ENCODE measurements around the gene WDR35.
A peak's percentile ranks its signal among the peaks of the same experiment; 100 is the strongest.

Gene WDR35

GRCh38 chr2:19874726-19875125 is 115.2 kb downstream of the WDR35 start:
- no peak for TF ChIP-seq CTCF (IDR thresholded peaks at IDR 0.05; ENCODE audit: extremely low read depth, missing control alignments)
- no peak for DNase-seq (ENCODE audit: low spot score)

- TF ChIP-seq CTCF (IDR thresholded peaks at IDR 0.05; ENCODE audit: extremely low read depth, missing control alignments) = no peak
- DNase-seq (ENCODE audit: low spot score) = no peak
Observed at GRCh38 chr2:19873014-19873413, 116.9 kb downstream of the WDR35 start.

GRCh38 chr2:19872302-19872701 is 117.6 kb downstream of the WDR35 start:
- no peak for TF ChIP-seq CTCF (IDR thresholded peaks at IDR 0.05; ENCODE audit: extremely low read depth, missing control alignments)
- no peak for DNase-seq (ENCODE audit: low spot score)

- no peak for TF ChIP-seq CTCF (IDR thresholded peaks at IDR 0.05; ENCODE audit: extremely low read depth, missing control alignments)
- DNase-seq (ENCODE audit: low spot score) = no peak
Observed at GRCh38 chr2:19871836-19872235, 118.1 kb downstream of the WDR35 start.

DNA sequence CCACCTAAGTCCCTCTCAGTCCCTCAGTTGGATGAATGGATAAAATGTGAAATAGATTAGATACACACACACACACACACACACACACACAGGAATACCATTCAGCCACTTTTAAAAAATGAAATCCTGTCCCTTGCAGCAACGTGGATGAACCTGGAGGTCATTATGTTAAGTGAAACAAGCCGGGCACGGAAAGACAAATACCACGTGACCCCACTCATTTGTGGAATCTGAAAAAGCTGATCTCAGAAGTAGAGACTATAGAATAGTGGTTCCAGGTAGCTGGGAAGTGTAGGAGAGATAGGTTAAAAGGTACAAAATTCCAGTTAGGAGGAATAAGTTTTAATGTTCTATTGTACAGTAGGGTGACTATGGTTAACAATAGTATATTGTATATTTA is 119.1 kb downstream of the WDR35 start:
- no peak for TF ChIP-seq CTCF (IDR thresholded peaks at IDR 0.05; ENCODE audit: extremely low read depth, missing control alignments)

DNA sequence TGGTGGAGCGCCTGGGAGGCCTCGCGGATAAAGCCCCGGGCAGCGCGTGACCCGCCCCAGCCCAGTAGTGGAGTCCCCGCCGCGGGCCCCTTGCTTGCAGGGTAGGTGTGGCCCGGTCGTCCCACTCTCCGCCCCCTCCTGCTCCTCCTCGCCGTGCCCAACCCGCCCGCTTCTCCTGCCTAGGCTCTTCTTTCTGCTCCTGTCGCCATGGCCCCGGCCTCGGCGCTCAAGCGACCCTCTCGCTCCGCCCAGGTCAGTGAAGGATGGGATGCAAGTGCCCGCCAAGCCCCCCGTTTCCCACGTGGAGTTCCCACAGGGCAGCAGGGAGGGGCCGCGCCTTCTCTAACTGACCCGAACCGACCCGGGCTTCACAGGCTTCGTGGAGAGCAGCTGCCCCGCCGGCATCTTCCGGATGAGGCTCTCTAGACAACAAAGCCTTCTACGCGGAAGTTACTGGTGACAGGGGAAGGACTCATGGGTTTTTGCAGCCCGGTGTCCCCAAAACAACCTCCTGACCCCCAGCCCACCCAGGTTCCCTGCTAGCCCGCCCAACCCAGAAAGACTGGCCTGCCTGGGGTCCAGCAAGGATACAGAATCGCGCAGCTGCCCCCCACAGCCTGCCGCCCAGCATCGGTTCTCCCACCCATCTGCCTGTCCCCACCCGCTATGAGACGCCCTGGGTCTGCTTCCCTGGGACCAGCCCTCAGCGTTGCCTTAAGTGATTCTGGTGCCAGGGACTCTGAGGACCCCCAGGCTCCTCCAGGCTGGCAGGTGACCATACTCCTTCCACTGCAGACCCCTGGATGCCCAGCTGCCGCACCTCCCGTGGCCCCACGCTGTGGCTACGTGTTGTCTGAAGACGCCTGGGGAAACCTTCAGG is 121.0 kb downstream of the WDR35 start:
- peak; percentile 62 for DNase-seq (ENCODE audit: low spot score)
- TF ChIP-seq CTCF (IDR thresholded peaks at IDR 0.05; ENCODE audit: extremely low read depth, missing control alignments) = no peak

More for the DNA sequence above, 119.1 kb downstream of the WDR35 start:
- DNase-seq (ENCODE audit: low spot score) = no peak

DNA sequence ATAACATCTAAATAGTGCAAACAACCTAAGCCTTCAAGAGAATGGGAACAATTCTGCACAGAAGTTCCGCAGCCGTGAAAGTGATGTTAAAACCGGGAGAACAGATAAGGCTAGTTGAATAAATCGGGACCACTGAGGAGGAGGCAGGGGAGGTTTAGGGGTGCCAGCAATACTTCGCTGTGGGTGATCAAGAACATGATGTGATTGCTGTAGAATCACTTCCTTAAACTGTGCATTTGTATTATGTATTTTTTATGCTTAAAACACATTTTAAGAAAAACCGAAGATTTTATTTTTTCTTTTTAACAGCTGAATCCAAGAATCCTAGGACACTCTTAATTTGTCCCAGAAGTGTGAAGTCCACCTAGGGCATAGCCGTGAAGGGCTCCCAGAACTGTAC is 121.7 kb downstream of the WDR35 start:
- no peak for TF ChIP-seq CTCF (IDR thresholded peaks at IDR 0.05; ENCODE audit: extremely low read depth, missing control alignments)
- no peak for DNase-seq (ENCODE audit: low spot score)
